ENCODE results near the gene NEURL2. TPM values are rescaled to one million over a fixed set of nuclear protein-coding genes. Genes with fewer than 3 reads are reported as not detected.

The NEURL2 gene
- total RNA-seq, 1 donor from 2014 or later = 15.2 TPM

- Histone ChIP-seq H3K27me3 (no peaks in the 10 kb centered on the region), H3K4me3 (no peak overlapping the region), H3K9me3 (no peaks in the 10 kb centered on the region), H3K4me1 (peaks cover 43% of the 10 kb centered on the region), H3K27ac (no peak overlapping the region), H3K36me3 (peaks cover 0 to 25% of the 10 kb centered on the region in 2 donors)
- no peak for TF ChIP-seq POLR2AphosphoS5 (IDR thresholded peaks at IDR 0.05; ENCODE audit: insufficient read depth in 1 of 2, low read depth in 1 of 2)
- TF ChIP-seq POLR2A (IDR thresholded peaks at IDR 0.05) = no peak
- TF ChIP-seq CTCF (IDR thresholded peaks at IDR 0.05) = no peak
- intact Hi-C loops (cut with DNase I) = no loop called here
- DNase-seq (ENCODE audit: extremely low spot score in 2 of 2) = no peak
Measured at GRCh38 chr20:45853484-45853883, 37.5 kb downstream of the NEURL2 start.

DNA sequence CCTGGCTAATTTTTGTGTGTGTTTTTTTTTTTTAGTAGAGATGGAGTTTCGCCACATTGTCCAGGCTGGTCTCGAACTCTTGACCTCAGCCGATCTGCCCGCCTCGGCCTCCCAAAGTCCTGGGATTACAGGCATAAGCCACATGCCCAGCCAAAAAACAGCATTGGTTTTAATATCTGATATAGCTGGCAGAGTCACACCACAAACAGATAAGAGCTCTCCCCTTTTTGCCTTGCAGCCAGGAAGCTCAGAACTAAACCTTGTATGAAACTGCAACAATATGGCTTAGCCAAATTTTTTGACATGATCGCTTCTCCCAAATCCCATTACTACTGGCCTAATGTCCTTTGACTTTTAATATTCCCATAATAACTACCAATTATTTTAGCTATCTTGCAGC is 38.7 kb downstream of the NEURL2 start:
- Histone ChIP-seq H3K27ac (no peak overlapping the region), H3K4me3 (no peak overlapping the region), H3K36me3 (peaks cover 0 to 34% of the 10 kb centered on the region in 2 donors), H3K9me3 (no peaks in the 10 kb centered on the region), H3K27me3 (no peaks in the 10 kb centered on the region), H3K4me1 (peaks cover 33% of the 10 kb centered on the region)
- DNase-seq (ENCODE audit: extremely low spot score in 2 of 2) = no peak
- intact Hi-C loops (cut with DNase I) = no loop called here
- no peak for TF ChIP-seq CTCF (IDR thresholded peaks at IDR 0.05)
- TF ChIP-seq POLR2AphosphoS5 (IDR thresholded peaks at IDR 0.05; ENCODE audit: insufficient read depth in 1 of 2, low read depth in 1 of 2) = no peak
- TF ChIP-seq POLR2A (IDR thresholded peaks at IDR 0.05) = no peak

DNA sequence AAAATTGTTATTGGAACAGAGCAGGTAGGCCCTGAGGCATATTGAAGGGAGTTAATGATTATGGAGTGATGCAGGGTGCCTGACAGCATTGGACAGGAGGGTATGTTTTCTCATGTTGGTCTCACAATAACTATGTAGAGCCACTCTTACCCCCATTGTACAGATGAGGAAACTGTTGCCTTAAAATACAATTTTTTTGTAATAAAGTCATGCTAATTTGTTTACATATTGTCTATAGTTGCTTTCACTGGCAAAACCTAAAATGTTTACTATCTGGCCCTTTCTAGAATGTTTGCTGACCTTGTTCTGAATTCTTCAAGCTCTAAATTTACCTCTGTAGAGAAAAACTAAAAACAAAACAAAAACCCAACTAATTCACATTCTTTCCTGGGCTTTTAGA is 39.5 kb downstream of the NEURL2 start:
- intact Hi-C loops (cut with DNase I) = no loop called here
- Histone ChIP-seq H3K27ac (no peak overlapping the region), H3K4me3 (no peak overlapping the region), H3K36me3 (peaks cover 0 to 41% of the 10 kb centered on the region in 2 donors), H3K27me3 (no peaks in the 10 kb centered on the region), H3K4me1 (peaks cover 29% of the 10 kb centered on the region), H3K9me3 (no peaks in the 10 kb centered on the region)
- TF ChIP-seq CTCF (IDR thresholded peaks at IDR 0.05) (no peak), POLR2AphosphoS5 (IDR thresholded peaks at IDR 0.05; ENCODE audit: insufficient read depth in 1 of 2, low read depth in 1 of 2) (no peak)
- DNase-seq (ENCODE audit: extremely low spot score in 2 of 2) = no peak

DNA sequence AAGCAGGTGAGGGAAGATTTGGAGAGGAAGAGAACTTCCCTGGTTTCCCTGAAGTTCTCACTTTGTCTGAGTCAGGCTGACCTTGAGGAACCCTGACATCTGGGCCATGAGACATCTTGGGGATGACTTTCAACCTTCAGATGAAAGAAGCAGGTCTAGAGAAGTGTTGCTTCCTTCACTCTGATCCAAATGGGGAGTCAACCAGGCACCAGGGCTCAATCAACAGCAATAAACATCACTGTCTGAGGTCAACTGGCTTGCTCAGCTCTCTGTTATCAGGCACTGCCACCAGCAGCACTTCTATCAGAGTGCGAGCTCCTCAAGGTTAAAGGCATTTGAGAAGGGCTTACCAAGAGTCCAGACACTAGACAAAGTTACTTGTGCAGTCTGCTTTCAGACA is 40.1 kb downstream of the NEURL2 start:
- peaks cover 0 to 47% of the 10 kb centered on the region in 2 donors for H3K36me3 ChIP-seq
- no peak overlapping the region for H3K27ac ChIP-seq
- H3K9me3 ChIP-seq = no peaks in the 10 kb centered on the region
- intact Hi-C loops (cut with DNase I) = no loop called here
- TF ChIP-seq CTCF (IDR thresholded peaks at IDR 0.05) = no peak
- peaks cover 23% of the 10 kb centered on the region for H3K4me1 ChIP-seq
- H3K4me3 ChIP-seq = no peak overlapping the region
- no peaks in the 10 kb centered on the region for H3K27me3 ChIP-seq
- no peak for DNase-seq (ENCODE audit: extremely low spot score in 2 of 2)

- H3K36me3 ChIP-seq = peaks cover 0 to 48% of the 10 kb centered on the region in 2 donors
- TF ChIP-seq CTCF (IDR thresholded peaks at IDR 0.05) (no peak), POLR2AphosphoS5 (IDR thresholded peaks at IDR 0.05; ENCODE audit: insufficient read depth in 1 of 2, low read depth in 1 of 2) (no peak), POLR2A (IDR thresholded peaks at IDR 0.05) (no peak)
Measured at GRCh38 chr20:45850238-45850637, 40.8 kb downstream of the NEURL2 start.

More at GRCh38 chr20:45850238-45850637, 40.8 kb downstream of the NEURL2 start:
- Histone ChIP-seq H3K4me3 (no peak overlapping the region), H3K9me3 (no peaks in the 10 kb centered on the region), H3K27me3 (no peaks in the 10 kb centered on the region), H3K27ac (no peak overlapping the region), H3K4me1 (peaks cover 16% of the 10 kb centered on the region)
- DNase-seq (ENCODE audit: extremely low spot score in 2 of 2) = no peak
- intact Hi-C loops (cut with DNase I) = no loop called here
